ENCODE data around the gene CASZ1. TPM values are rescaled to one million over a fixed set of nuclear protein-coding genes. Genes with fewer than 3 reads are reported as not detected.

Gene CASZ1
- polyA plus RNA-seq, 3 donors: 0.30 to 3.7 (median 0.50) TPM

DNA sequence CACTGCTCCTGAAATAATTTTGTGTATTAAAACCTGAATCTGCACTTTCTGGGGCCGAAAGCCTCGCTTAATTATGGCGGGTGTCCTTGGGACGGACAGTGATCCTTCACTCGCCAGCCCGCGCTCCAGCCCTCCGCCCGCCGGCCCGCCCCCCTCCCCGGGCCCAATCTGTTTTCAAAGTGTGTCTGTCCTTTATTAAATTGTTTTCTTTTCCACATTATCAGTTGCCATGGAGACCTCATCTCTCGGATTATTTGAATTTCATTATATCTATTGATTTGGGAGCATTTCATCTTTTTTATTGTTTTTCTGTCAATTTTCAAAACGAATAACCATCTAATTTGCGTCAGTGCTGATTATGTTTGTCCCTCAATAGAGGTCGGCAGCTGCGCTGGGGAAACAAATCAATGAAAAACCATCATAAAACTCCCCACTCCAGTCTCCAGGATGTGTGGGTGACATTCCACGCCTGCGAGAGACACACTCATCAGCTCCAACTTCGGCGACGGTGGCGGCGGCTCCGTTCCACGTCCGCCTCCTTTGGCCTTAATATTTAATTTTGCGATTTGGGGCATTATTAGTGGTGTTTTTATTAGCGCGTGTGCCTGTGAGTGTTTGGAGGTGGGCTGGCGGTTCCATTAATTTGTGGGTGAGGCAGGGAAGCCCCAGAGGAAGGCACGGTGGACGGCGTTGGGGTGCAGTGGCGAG lies 123.9 kb downstream of the CASZ1 start:
- intact Hi-C loops (cut with micrococcal nuclease): no loop called here
- H3K9me3 Mint-ChIP-seq: no peaks in the 10 kb centered on the region
- no peaks in the 10 kb centered on the region for H4K20me1 ChIP-seq (ENCODE audit: insufficient read depth, low read length)
- H3K4me3 ChIP-seq (replicated peaks in 1 of 3; ENCODE audit: low read depth in 2 of 3, low read length in 3 of 3): no peak overlapping the region
- H3K27ac ChIP-seq (ENCODE audit: low read depth in 1 of 2, low read length in 2 of 2): no peak overlapping the region
- WGBS (ENCODE audit: insufficient coverage): 94% methylated on average over 7 of the region's 35 CpGs
- H3K79me2 ChIP-seq (ENCODE audit: insufficient read depth, low read length): no peaks in the 10 kb centered on the region
- no peaks in the 10 kb centered on the region for H3K27me3 ChIP-seq (ENCODE audit: control insufficient read depth in 2 of 2, insufficient read depth in 2 of 2, low read length in 2 of 2)
- H3K27me3 Mint-ChIP-seq (ENCODE audit: low read depth in 3 of 3): peaks cover 4 to 7% (median 7%) of the 10 kb centered on the region in 3 donors
- no peaks in the 10 kb centered on the region for H3K36me3 ChIP-seq (replicated peaks in 1 of 2; ENCODE audit: control insufficient read depth in 1 of 2, insufficient read depth in 2 of 2, low read length in 2 of 2)
- no peaks in the 10 kb centered on the region for H3K36me3 Mint-ChIP-seq
- H3K9ac ChIP-seq (ENCODE audit: insufficient read depth, low read length, poor library complexity, severe bottlenecking): no peak overlapping the region
- TF ChIP-seq, protein P1, sequence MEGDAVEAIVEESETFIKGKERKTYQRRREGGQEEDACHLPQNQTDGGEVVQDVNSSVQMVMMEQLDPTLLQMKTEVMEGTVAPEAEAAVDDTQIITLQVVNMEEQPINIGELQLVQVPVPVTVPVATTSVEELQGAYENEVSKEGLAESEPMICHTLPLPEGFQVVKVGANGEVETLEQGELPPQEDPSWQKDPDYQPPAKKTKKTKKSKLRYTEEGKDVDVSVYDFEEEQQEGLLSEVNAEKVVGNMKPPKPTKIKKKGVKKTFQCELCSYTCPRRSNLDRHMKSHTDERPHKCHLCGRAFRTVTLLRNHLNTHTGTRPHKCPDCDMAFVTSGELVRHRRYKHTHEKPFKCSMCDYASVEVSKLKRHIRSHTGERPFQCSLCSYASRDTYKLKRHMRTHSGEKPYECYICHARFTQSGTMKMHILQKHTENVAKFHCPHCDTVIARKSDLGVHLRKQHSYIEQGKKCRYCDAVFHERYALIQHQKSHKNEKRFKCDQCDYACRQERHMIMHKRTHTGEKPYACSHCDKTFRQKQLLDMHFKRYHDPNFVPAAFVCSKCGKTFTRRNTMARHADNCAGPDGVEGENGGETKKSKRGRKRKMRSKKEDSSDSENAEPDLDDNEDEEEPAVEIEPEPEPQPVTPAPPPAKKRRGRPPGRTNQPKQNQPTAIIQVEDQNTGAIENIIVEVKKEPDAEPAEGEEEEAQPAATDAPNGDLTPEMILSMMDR (IDR thresholded peaks at IDR 0.05): no peak
- no peak for DNase-seq
- H3K27ac Mint-ChIP-seq: no peak overlapping the region
- H3K4me1 Mint-ChIP-seq: peaks cover 1% of the 10 kb centered on the region
- H3K9me3 ChIP-seq (replicated peaks in 1 of 2; ENCODE audit: control insufficient read depth in 1 of 2, insufficient read depth in 1 of 2, low read length in 2 of 2): no peaks in the 10 kb centered on the region
- no peak overlapping the region for H3K4me3 Mint-ChIP-seq
- no peaks in the 10 kb centered on the region for H3K4me1 ChIP-seq (ENCODE audit: control insufficient read depth in 1 of 2, insufficient read depth in 2 of 2, low read length in 2 of 2)
- no peak overlapping the region for H3K4me2 ChIP-seq (replicated peaks; ENCODE audit: extremely low read depth, low read length, poor library complexity, severe bottlenecking)
- no peak overlapping the region for H2AFZ ChIP-seq (ENCODE audit: insufficient read depth, low read depth, low read length, poor library complexity, severe bottlenecking)

DNA sequence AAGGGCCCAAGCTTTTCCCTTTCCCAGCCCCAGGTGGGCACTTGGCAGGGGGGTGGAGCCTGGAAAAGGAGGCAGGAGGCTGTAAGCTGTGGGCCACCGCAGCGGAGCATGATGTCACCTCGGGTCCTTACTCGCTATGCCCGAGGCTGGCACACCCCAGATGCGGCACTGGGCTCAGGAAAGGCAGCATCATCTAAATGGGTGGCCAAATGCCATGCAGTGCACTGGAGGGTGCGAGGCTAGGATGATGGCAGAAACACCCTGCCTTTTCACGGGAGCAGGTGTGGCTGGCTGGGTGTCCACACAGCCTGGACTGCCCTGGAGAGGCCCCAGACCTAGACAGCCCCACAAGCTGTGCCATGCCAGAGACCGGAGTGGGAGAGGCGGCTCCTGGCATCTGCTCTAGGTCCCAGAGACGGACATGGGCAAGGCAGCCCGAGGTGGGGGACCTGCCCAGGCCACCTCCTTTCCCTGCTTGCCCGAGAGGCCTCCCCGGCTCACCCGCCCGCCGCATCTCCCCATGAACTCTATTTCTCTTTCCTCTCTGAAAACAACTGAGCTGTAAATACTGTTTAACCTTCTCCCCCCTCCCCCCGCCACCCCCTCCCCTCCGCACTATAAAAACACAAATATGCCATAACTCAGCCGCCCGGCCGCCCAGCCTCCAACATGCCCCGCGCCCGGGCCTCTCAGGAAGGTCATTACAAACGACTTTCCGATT lies 124.7 kb downstream of the CASZ1 start:
- peaks cover 1% of the 10 kb centered on the region for H3K4me1 Mint-ChIP-seq
- no peak overlapping the region for H3K9ac ChIP-seq (ENCODE audit: insufficient read depth, low read length, poor library complexity, severe bottlenecking)
- H4K20me1 ChIP-seq (ENCODE audit: insufficient read depth, low read length): no peaks in the 10 kb centered on the region
- H3K36me3 Mint-ChIP-seq: no peaks in the 10 kb centered on the region
- H3K9me3 ChIP-seq (replicated peaks in 1 of 2; ENCODE audit: control insufficient read depth in 1 of 2, insufficient read depth in 1 of 2, low read length in 2 of 2): no peaks in the 10 kb centered on the region
- H3K4me2 ChIP-seq (replicated peaks; ENCODE audit: extremely low read depth, low read length, poor library complexity, severe bottlenecking): no peak overlapping the region
- no peak for DNase-seq
- H3K9me3 Mint-ChIP-seq: no peaks in the 10 kb centered on the region
- peaks cover 4 to 7% (median 5%) of the 10 kb centered on the region in 3 donors for H3K27me3 Mint-ChIP-seq (ENCODE audit: low read depth in 3 of 3)
- no peak overlapping the region for H3K27ac Mint-ChIP-seq
- TF ChIP-seq, protein P1 (IDR thresholded peaks at IDR 0.05): no peak
- H2AFZ ChIP-seq (ENCODE audit: insufficient read depth, low read depth, low read length, poor library complexity, severe bottlenecking): no peak overlapping the region
- no peak overlapping the region for H3K4me3 ChIP-seq (replicated peaks in 1 of 3; ENCODE audit: low read depth in 2 of 3, low read length in 3 of 3)
- no peak overlapping the region for H3K27ac ChIP-seq (ENCODE audit: low read depth in 1 of 2, low read length in 2 of 2)
- no peaks in the 10 kb centered on the region for H3K36me3 ChIP-seq (replicated peaks in 1 of 2; ENCODE audit: control insufficient read depth in 1 of 2, insufficient read depth in 2 of 2, low read length in 2 of 2)
- no peaks in the 10 kb centered on the region for H3K27me3 ChIP-seq (ENCODE audit: control insufficient read depth in 2 of 2, insufficient read depth in 2 of 2, low read length in 2 of 2)
- no peaks in the 10 kb centered on the region for H3K79me2 ChIP-seq (ENCODE audit: insufficient read depth, low read length)
- intact Hi-C loops (cut with micrococcal nuclease): no loop called here
- WGBS (ENCODE audit: insufficient coverage): 92% methylated on average over 17 of the region's 27 CpGs
- no peaks in the 10 kb centered on the region for H3K4me1 ChIP-seq (ENCODE audit: control insufficient read depth in 1 of 2, insufficient read depth in 2 of 2, low read length in 2 of 2)
- no peak overlapping the region for H3K4me3 Mint-ChIP-seq

All from CD14-positive monocyte (primary cell).